PFSK-1 (cell line): ENCODE measurements around the gene PAX8.

Experiments
- FOXP2 ChIP-seq: optimal IDR thresholded peaks from 2 replicates; pipeline ENCODE3; 2011; ENCODE audit warnings: borderline replicate concordance, control low read depth, inconsistent platforms; ENCODE audit not compliant: insufficient read depth; ENCODE audit errors: extremely low read length, extremely low read depth
- POLR2AphosphoS5 ChIP-seq: IDR thresholded peaks from 2 replicates; pipeline ENCODE4 v1.6.1; 2012; ENCODE audit warnings: low read depth, mild to moderate bottlenecking, control low read depth, low read length, moderate library complexity
- REST ChIP-seq, 2 experiments: IDR thresholded peaks; 2 replicates each; pipeline versions ENCODE4 v1.6.1 to v1.8.0; 2011 to 2012; ENCODE audit warnings: low read depth in 2 of 2, low read length in 2 of 2, control low read depth in 1 of 2, inconsistent platforms in 1 of 2, mild to moderate bottlenecking in 1 of 2, moderate library complexity in 1 of 2; ENCODE audit not compliant: insufficient read depth in 1 of 2
- SIN3A ChIP-seq: IDR thresholded peaks from 2 replicates; pipeline ENCODE4 v1.6.1; 2012; ENCODE audit warnings: mild to moderate bottlenecking, low read length, moderate library complexity, borderline replicate concordance; ENCODE audit not compliant: insufficient read depth
- TAF1 ChIP-seq: IDR thresholded peaks from 2 replicates; pipeline ENCODE4 v1.6.1; 2012; ENCODE audit warnings: low read length, control low read depth, borderline replicate concordance; ENCODE audit not compliant: insufficient read depth

The PAX8 gene

GRCh38 chr2:113212245-113213060 lies 66.3 kb downstream of the PAX8 start:
- TF ChIP-seq POLR2AphosphoS5 = no peak
- TF ChIP-seq FOXP2 = no peak
- TF ChIP-seq TAF1 = no peak
- no peak for TF ChIP-seq REST (IDR thresholded peaks at IDR 0.05; ENCODE audit: insufficient read depth in 1 of 2, low read depth in 2 of 2, low read length in 2 of 2)
- TF ChIP-seq SIN3A = no peak

- TF ChIP-seq REST (IDR thresholded peaks at IDR 0.05; ENCODE audit: insufficient read depth in 1 of 2, low read depth in 2 of 2, low read length in 2 of 2) = no peak
Measured at GRCh38 chr2:113211226-113212105, 67.3 kb downstream of the PAX8 start.

- TF ChIP-seq POLR2AphosphoS5 = no peak
- no peak for TF ChIP-seq SIN3A
- TF ChIP-seq TAF1 = no peak
- TF ChIP-seq REST (IDR thresholded peaks at IDR 0.05; ENCODE audit: insufficient read depth in 1 of 2, low read depth in 2 of 2, low read length in 2 of 2) = no peak
- TF ChIP-seq FOXP2 = no peak
Measured at GRCh38 chr2:113209646-113210171, 69.0 kb downstream of the PAX8 start.

GRCh38 chr2:113209011-113209645 lies 69.6 kb downstream of the PAX8 start:
- TF ChIP-seq REST (IDR thresholded peaks at IDR 0.05; ENCODE audit: insufficient read depth in 1 of 2, low read depth in 2 of 2, low read length in 2 of 2) = no peak
